Measurements from ENCODE around the gene NASP. TPM values are rescaled to one million over a fixed set of nuclear protein-coding genes. Genes with fewer than 3 reads are reported as not detected.

Gene NASP
- total RNA-seq, 1 experiment from 2014 or later: 120 TPM

DNA sequence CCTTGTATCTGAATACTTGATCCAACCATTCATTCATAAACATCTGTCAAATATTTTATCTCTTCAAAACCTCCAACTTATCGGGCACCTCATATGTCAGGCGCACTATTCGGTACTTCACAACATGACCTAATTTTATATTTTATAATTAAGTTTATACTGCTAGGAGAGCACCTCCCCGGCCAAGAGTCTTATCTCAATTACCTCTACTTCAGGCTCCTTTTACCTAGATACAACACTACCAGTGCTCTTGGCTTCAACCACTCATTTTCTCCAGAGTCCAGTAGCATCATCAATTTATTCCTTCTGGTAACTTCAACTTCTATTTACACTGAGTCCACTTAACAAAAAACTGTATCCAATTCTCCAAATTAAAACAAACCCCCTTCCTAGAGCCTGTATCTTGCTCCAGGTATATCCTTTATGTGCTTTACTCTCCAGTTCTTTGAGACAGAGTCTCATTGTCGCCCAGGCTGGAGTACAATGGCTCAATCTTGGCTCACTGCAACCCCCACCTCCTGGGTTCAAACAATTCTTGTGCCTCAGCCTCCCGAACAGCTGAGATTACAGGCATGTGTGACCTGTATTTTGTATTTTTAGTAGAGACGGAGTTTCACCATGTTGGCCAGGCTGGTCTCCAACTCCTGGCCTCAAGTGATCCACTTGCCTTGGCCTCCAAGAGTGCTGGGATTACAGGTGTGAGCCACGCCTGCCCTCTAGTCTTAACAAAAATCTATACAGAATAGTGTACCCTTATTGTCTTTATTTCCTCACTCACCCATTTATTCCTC, 83.7 kb downstream of the NASP start:
- DNase-seq (ENCODE audit: low read depth): no peak

Other genes starting within 250 kb of the NASP start
- gene TOE1, start 243.9 kb upstream of the NASP start, total RNA-seq (2014; rRNA removed; shearing (Covaris generic)): 19.2 and 20.9 TPM in 2 replicates
- gene MUTYH, start 243.6 kb upstream of the NASP start, total RNA-seq (2014; rRNA removed; shearing (Covaris generic)): 7.2 and 17.1 TPM in 2 replicates
- gene TESK2, start 92.9 kb upstream of the NASP start, total RNA-seq (2014; rRNA removed; shearing (Covaris generic)): 3.4 and 5.8 TPM in 2 replicates
- 2.9 and 4.9 TPM in 2 replicates for gene CCDC163, start 84.0 kb upstream of the NASP start, total RNA-seq (2014; rRNA removed; shearing (Covaris generic))
- 6.1 and 8.3 TPM in 2 replicates for gene MMACHC, start 83.7 kb upstream of the NASP start, total RNA-seq (2014; rRNA removed; shearing (Covaris generic))
- gene PRDX1, start 62.2 kb upstream of the NASP start, total RNA-seq (2014; rRNA removed; shearing (Covaris generic)): 826 and 917 TPM in 2 replicates
- 71.2 and 88.4 TPM in 2 replicates for gene AKR1A1, start 33.2 kb upstream of the NASP start, total RNA-seq (2014; rRNA removed; shearing (Covaris generic))
- 0.10 TPM in 2 replicates for gene CCDC17, start 40.0 kb downstream of the NASP start, total RNA-seq (2014; rRNA removed; shearing (Covaris generic))
- 140 and 145 TPM in 2 replicates for gene GPBP1L1, start 102.5 kb downstream of the NASP start, total RNA-seq (2014; rRNA removed; shearing (Covaris generic))
- gene TMEM69, start 104.1 kb downstream of the NASP start, total RNA-seq (2014; rRNA removed; shearing (Covaris generic)): 35.8 and 37.6 TPM in 2 replicates
- 4.6 and 7.8 TPM in 2 replicates for gene IPP, start 166.6 kb downstream of the NASP start, total RNA-seq (2014; rRNA removed; shearing (Covaris generic))
- gene MAST2, start 219.6 kb downstream of the NASP start, total RNA-seq (2014; rRNA removed; shearing (Covaris generic)): 14.2 and 15.7 TPM in 2 replicates